Stimulated activated CD4-positive, alpha-beta T cell treated with anti-CD3 and anti-CD28 coated beads, Interleukin-15, amount 100 ng/mL, for 24 hours (primary cell): ENCODE results near the gene IL34.
"Not testable (repeated sequence)": the region's sequence is repeated elsewhere in the genome, so short reads cannot be mapped to it uniquely, and the experiment has no call there.

Experiments used
- DNase-seq: peaks from one replicate; pipeline ENCODE4 v3.0.0-alpha.2; 2020

Gene IL34

GRCh38 chr16:70633617-70634016 lies 12.7 kb upstream of the IL34 start:
- not testable (repeated sequence) for DNase-seq

- DNase-seq: no peak
Measured at GRCh38 chr16:70634861-70635260, 11.5 kb upstream of the IL34 start.

GRCh38 chr16:70635336-70636016 lies 10.9 kb upstream of the IL34 start:
- no peak for DNase-seq

DNA sequence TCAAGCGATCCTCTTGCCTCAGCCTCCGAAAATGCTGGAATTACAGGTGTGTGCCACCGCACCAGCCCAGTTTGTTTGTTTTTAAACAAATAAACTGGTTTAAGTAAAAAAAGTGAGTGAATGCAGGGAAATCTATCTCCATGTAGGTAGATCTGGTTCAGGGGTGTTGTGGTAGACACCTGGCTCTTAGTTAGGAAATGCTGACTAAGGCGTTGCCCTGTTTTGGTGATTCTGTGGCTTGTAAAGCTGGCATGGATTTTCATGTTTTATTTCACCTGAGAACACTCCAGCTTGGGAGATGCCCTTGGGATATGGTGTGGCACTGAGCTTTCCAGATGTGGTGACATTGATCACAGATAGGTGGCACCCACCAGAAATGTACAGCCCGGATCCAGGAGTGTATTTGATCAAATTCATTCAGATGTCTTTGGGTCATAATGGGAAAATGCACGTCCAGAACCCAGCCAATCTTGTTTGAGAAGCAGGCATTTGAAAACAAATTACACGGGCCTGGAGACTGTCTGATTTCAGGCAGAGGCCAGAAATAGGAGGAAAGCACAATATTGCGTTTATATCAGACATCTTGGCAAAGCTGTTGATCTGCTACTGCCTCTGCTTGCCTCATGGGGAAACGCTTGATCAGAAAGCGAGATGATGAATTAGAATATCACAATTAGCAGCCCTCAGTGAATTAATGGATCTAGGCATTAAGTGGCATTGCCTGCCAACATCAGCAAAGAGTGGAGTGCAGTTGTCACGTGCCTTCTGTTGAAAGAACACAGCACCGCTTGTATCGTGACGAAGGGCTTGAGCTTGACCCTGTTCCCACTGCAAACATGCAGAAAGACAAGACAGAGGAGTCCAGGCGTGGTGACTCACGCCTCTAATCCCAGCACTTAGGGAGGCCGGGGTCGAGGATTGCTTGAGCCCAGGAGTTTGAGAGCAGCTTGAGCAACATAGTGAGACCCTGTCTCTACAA lies 7.3 kb upstream of the IL34 start:
- DNase-seq: no peak

GRCh38 chr16:70642633-70643032 lies 3.7 kb upstream of the IL34 start:
- no peak for DNase-seq

- not testable (repeated sequence) for DNase-seq
Measured at GRCh38 chr16:70643264-70643663, 3.1 kb upstream of the IL34 start.

GRCh38 chr16:70644763-70645597 lies 1.4 kb upstream of the IL34 start:
- no peak for DNase-seq

GRCh38 chr16:70647441-70648359 lies 1.3 kb downstream of the IL34 start:
- no peak for DNase-seq

GRCh38 chr16:70648606-70649005 lies 2.2 kb downstream of the IL34 start:
- DNase-seq: no peak

GRCh38 chr16:70649300-70649699 lies 2.9 kb downstream of the IL34 start:
- DNase-seq: no peak

DNA sequence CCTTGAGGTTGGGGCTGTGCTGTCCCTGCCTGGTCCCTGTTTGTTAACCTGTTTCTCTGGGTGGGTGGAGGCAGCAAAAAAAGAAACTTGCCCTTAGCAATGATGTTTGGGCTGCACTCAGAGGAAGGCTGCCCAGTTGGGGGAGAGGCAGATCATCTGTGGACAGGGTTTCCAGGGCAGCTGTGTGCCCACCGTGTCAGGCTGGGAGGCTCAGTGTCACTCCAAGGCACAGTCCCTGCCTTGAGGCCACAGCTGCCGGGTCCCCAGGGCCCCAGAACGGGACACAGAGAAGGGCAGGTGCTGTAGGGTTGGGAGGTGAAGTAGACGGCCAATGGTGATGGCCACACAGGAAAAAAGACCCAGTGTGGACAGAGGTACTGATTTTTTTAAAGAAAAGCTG lies 3.9 kb downstream of the IL34 start:
- DNase-seq: no peak

- DNase-seq: no peak
Measured at GRCh38 chr16:70651524-70651923, 5.2 kb downstream of the IL34 start.

GRCh38 chr16:70652322-70652721 lies 6.0 kb downstream of the IL34 start:
- DNase-seq: no peak

DNA sequence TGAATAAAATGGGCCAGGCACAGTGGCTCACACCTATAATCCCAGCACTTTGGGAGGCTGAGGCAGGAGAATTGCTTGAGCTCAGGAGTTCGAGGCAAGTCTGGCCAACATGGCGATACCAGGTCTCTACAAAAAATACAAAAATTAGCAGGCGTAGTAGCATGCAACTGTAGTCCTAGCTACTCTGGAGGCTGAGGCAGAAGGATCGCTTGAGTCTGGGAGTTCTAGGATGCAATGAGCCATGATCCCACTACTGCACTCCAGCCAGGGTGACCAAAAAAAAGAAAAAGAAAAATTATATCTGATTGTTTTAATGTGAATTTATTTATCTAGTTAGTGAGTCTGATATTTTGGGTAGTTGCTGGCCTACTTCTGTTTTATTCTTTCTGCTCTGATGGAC lies 7.0 kb downstream of the IL34 start:
- no peak for DNase-seq

DNA sequence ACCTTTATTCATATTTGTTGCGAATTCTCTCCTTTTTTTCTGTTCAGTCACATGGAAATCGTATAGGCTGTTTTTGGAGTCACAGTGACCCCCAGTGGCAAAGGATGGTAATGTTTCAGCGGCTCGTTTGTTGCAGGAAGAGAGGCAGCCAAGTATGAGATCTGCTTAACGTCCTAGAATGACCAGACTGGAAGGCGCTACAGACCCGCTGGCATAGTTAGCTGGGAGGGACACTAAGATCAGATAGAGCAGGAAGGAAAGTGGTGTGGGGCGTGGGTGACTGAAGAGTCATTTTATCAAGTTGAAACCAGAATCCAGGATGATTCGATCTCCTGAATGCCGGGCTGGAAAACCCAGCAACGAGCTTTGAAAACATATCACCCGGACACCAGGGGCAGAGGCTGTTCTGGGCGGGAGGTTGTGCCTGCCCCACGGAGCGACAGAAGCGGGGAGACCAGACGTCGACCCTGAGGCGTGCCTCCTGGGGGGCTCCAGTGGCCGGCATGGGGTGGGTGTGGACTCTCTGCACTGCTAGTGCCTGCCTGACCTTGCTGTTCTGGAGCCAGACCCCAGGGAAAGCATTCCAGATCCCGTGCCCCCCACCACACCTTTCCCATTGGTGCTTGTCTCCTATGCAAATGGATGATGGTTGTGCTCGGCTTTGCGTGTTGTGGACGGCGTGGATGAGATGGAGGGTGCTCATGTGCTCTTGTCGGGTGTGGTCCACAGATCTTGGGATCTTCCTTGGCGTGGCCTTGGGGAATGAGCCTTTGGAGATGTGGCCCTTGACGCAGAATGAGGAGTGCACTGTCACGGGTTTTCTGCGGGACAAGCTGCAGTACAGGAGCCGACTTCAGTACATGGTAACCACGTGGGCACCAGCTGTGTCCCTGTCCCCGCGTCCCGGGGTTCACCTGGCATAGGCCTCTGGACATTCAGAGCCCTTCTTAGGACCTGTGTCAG lies 7.7 kb downstream of the IL34 start:
- DNase-seq: peak; percentile 84

GRCh38 chr16:70656065-70656711 lies 9.8 kb downstream of the IL34 start:
- no peak for DNase-seq

DNA sequence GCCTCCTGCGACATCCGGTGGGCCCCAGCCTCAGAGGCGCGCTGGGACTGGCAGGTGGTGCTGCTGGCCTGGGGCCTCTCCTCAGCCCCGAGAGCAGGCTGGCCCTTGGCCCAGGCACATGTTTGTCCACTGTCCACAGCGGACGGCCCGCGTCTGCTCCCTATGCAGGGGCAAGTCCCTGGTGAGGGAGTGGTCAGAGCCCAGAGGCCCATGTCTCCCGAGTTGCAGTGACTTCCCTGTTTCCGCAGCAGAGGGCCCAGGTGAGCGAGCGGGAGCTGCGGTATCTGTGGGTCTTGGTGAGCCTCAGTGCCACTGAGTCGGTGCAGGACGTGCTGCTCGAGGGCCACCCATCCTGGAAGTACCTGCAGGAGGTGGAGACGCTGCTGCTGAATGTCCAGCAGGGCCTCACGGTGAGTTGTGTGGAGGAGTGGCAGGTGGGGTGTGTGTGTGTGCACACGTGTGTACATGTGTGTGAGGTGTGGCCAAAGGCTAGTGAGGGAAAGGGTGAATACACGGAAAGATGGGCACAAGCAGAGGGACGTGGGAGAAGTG lies 10.4 kb downstream of the IL34 start:
- no peak for DNase-seq

DNA sequence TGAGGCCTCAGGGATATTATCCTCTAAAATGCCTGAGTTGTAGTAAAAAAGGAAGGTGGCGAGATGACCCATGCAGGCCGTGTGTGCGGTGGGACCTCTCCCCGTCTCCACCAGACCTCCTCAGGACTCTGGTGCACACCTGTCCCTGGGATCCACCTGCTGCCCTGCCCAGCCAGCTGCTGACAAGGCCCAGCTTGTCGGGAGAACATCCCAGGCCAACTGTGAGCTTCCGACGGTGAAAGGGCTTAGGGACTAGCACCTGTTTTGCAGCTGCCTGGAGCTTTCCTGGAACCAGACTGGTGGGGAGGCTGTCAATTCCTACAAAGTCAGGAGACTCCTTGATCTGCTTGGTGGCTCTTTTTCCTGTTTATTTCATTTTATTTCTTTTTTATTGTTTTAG lies 11.6 kb downstream of the IL34 start:
- DNase-seq: no peak

DNA sequence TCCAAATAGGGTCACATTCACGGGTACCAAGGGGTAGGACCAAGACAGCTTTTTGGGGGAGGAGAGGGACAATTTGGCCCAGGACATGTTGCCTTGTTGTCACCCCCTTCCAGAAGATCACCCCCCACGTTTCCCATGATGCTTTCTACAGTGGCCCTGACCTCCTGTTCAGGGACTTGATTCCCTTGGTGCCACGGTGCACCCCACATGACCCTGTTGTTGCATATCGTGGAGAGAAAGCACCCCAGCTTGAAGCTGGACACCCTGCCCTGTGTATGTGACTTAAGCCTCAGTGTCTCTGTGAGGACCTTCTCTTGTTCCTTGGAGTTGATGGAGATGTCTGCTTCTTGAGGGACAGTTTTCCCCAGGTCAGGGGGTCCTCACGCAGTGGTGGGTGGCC lies 12.6 kb downstream of the IL34 start:
- DNase-seq: no peak

- no peak for DNase-seq
Measured at GRCh38 chr16:70659546-70659945, 13.2 kb downstream of the IL34 start.
